Stomach (tissue), 4 donors: ENCODE results near the gene TRAPPC6A.

Experiments used
- POLR2A ChIP-seq, 4 donors: fragments of 450-650 bp; IDR thresholded peaks; one replicate each; pipeline ENCODE4 v1.6.1; 2016; ENCODE audit warnings: antibody characterized with exemption in 4 of 4, control low read depth in 2 of 4, mild to moderate bottlenecking in 1 of 4, moderate library complexity in 1 of 4
- POLR2AphosphoS5 ChIP-seq, 3 donors: sonication (generic); formaldehyde crosslinking; IDR thresholded peaks; one replicate each; pipeline ENCODE4 v1.6.1; 2016; ENCODE audit warnings: antibody characterized with exemption in 3 of 3
- TF ChIP-seq, protein P1 (sequence below), 7 experiments: fragments of 450-650 bp in 4 of 7; fragments of 200-600 bp in 3 of 7; sonication (generic) in 3 of 7; IDR thresholded peaks; one replicate each; pipeline ENCODE4 v1.5.1; 2016 to 2019; ENCODE audit warnings: antibody characterized with exemption in 7 of 7, control low read depth in 2 of 7, mild to moderate bottlenecking in 1 of 7

DNA sequence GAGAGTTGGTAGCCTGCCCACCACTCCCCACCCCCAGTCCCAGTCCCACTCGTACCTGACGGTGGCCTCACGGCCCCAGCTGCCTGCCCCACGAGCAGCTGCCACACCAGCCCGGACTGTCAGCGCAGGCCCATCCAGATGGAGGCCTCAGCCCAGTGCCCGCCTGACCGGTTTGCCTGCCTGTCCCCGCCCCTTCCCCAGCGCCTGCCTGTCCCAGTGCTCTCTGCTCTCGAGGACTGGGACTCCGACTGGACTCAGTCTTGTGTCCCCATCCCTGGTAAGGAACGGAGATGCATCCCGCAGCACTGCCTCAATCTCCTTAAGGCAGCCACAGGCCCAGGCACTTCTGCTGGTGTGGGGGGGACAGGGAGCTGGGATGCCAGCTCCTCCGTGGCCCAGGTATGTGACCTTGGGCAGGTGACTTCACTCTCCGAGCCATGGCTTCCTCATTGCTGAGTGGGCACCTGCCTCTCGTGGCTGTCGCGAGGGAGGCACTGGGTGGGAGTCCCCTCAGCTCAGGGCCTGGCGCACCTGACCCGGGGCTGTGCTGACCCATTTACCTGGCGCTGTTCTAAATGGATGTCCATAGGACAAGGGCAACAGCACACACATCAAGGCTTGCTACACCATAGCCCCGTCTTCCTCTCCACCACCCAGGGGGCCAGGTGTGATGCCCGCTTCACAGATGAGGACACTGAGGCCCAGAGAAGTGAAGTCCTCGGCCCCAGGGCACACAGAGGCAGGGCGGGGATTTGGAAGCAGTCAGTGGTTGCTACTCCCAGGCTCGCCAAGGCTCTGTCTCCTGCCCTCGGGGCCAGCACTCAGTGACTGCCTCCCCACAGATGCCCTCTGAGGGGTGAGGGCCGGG is 16.9 kb downstream of the TRAPPC6A start, which contains the start of gene NKPD1:
- TF ChIP-seq, protein P1, sequence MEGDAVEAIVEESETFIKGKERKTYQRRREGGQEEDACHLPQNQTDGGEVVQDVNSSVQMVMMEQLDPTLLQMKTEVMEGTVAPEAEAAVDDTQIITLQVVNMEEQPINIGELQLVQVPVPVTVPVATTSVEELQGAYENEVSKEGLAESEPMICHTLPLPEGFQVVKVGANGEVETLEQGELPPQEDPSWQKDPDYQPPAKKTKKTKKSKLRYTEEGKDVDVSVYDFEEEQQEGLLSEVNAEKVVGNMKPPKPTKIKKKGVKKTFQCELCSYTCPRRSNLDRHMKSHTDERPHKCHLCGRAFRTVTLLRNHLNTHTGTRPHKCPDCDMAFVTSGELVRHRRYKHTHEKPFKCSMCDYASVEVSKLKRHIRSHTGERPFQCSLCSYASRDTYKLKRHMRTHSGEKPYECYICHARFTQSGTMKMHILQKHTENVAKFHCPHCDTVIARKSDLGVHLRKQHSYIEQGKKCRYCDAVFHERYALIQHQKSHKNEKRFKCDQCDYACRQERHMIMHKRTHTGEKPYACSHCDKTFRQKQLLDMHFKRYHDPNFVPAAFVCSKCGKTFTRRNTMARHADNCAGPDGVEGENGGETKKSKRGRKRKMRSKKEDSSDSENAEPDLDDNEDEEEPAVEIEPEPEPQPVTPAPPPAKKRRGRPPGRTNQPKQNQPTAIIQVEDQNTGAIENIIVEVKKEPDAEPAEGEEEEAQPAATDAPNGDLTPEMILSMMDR (IDR thresholded peaks at IDR 0.05): no peak
- no peak for TF ChIP-seq POLR2A (IDR thresholded peaks at IDR 0.05)
- TF ChIP-seq POLR2AphosphoS5 (IDR thresholded peaks at IDR 0.05): no peak
